OCI-LY3 (cell line): ENCODE data around the gene KREMEN1.

Source experiments
- H2AFZ ChIP-seq: fragments of 200-600, 300-600 bp; shearing (Covaris generic); 2 replicates; pipeline ENCODE4 v1.6.0; 2014; ENCODE audit warnings: antibody characterized with exemption, low read depth, low read length
- H3K27ac ChIP-seq: fragments of 200-600, 300-600 bp; sonication (generic); 2 replicates; pipeline ENCODE4 v1.5.1; 2014; ENCODE audit warnings: mild to moderate bottlenecking, low read length, moderate library complexity, mixed read lengths
- H3K27me3 ChIP-seq: fragments of 200-600, 300-600 bp; sonication (generic); 2 replicates; pipeline ENCODE4 v1.6.1; 2014; ENCODE audit warnings: low read depth, low read length, mixed read lengths
- H3K36me3 ChIP-seq: fragments of 200-600, 300-600 bp; sonication (generic); replicated peaks from 2 replicates; pipeline ENCODE3; 2014; ENCODE audit warnings: low read depth, low read length, mixed read lengths
- H3K4me1 ChIP-seq: fragments of 300-600, 200-600 bp; sonication (generic); 2 replicates; pipeline ENCODE4 v1.6.1; 2014; ENCODE audit warnings: low read length, mixed read lengths
- H3K4me2 ChIP-seq: fragments of 200-600, 300-600 bp; sonication (generic); 2 replicates; pipeline ENCODE4 v1.6.1; 2014; ENCODE audit warnings: low read length, mixed read lengths
- H3K4me3 ChIP-seq: fragments of 300-600, 200-600 bp; sonication (generic); 2 replicates; pipeline ENCODE4 v1.5.1; 2014; ENCODE audit warnings: antibody characterized with exemption, mild to moderate bottlenecking, low read length, moderate library complexity
- H3K79me2 ChIP-seq: fragments of 300-600, 200-600 bp; shearing (Covaris generic); 2 replicates; pipeline ENCODE4 v1.6.1; 2014; ENCODE audit warnings: mild to moderate bottlenecking, low read length, mixed read lengths
- H3K9ac ChIP-seq: fragments of 300-600, 200-600 bp; shearing (Covaris generic); 2 replicates; pipeline ENCODE4 v1.6.0; 2014; ENCODE audit warnings: mild to moderate bottlenecking, low read length, moderate library complexity
- H3K9me3 ChIP-seq: fragments of 200-600, 300-600 bp; shearing (Covaris generic); 2 replicates; pipeline ENCODE4 v1.6.1; 2014; ENCODE audit warnings: low read length, mixed read lengths; ENCODE audit not compliant: insufficient read depth
- H4K20me1 ChIP-seq: fragments of 200-600, 300-600 bp; sonication (generic); 2 replicates; pipeline ENCODE4 v1.6.1; 2016; ENCODE audit warnings: low read length, mixed read lengths; ENCODE audit not compliant: insufficient read depth
- CTCF ChIP-seq: fragments of 200-600, 300-600 bp; sonication (generic); IDR thresholded peaks from 2 replicates; pipeline ENCODE4 v1.5.1; 2014; ENCODE audit warnings: antibody characterized with exemption, low read length, low read depth
- EZH2phosphoT487 ChIP-seq: fragments of 200-600 bp; shearing (Covaris generic); IDR thresholded peaks from 2 replicates; pipeline ENCODE4 v1.6.1; 2018; ENCODE audit warnings: antibody characterized with exemption, mixed run types, low read depth

The KREMEN1 gene

GRCh38 chr22:29054251-29054767, 18.5 kb upstream of the KREMEN1 start:
- H3K4me2 ChIP-seq: no peak overlapping the region
- TF ChIP-seq EZH2phosphoT487: no peak
- no peak for TF ChIP-seq CTCF
- H3K4me1 ChIP-seq: no peaks in the 10 kb centered on the region
- no peak overlapping the region for H3K4me3 ChIP-seq
- H3K36me3 ChIP-seq: peaks cover 12% of the 10 kb centered on the region
- no peaks in the 10 kb centered on the region for H3K27me3 ChIP-seq
- H3K79me2 ChIP-seq: no peaks in the 10 kb centered on the region
- H4K20me1 ChIP-seq: no peaks in the 10 kb centered on the region; the same call in 1 of the 2 replicates
- no peak overlapping the region for H2AFZ ChIP-seq
- H3K9ac ChIP-seq: no peak overlapping the region
- H3K9me3 ChIP-seq: no peaks in the 10 kb centered on the region
- H3K27ac ChIP-seq: no peak overlapping the region

GRCh38 chr22:29055192-29055830, 17.5 kb upstream of the KREMEN1 start:
- H3K27ac ChIP-seq: no peak overlapping the region
- no peaks in the 10 kb centered on the region for H3K27me3 ChIP-seq
- TF ChIP-seq EZH2phosphoT487 (no peak), CTCF (no peak)
- no peaks in the 10 kb centered on the region for H3K79me2 ChIP-seq
- H3K4me3 ChIP-seq: no peak overlapping the region
- no peak overlapping the region for H3K9ac ChIP-seq
- H3K36me3 ChIP-seq: peaks cover 7% of the 10 kb centered on the region
- no peaks in the 10 kb centered on the region for H3K4me1 ChIP-seq
- no peak overlapping the region for H3K4me2 ChIP-seq
- H4K20me1 ChIP-seq: no peaks in the 10 kb centered on the region; the same call in 1 of the 2 replicates
- H3K9me3 ChIP-seq: no peaks in the 10 kb centered on the region
- H2AFZ ChIP-seq: no peak overlapping the region

GRCh38 chr22:29056472-29056871, 16.4 kb upstream of the KREMEN1 start:
- no peak overlapping the region for H2AFZ ChIP-seq
- no peaks in the 10 kb centered on the region for H3K9me3 ChIP-seq
- H3K4me1 ChIP-seq: no peaks in the 10 kb centered on the region
- H3K4me2 ChIP-seq: no peak overlapping the region
- H3K27ac ChIP-seq: no peak overlapping the region
- H4K20me1 ChIP-seq: no peaks in the 10 kb centered on the region; the same call in 1 of the 2 replicates
- no peaks in the 10 kb centered on the region for H3K79me2 ChIP-seq
- H3K4me3 ChIP-seq: no peak overlapping the region
- no peak overlapping the region for H3K9ac ChIP-seq
- no peak for TF ChIP-seq EZH2phosphoT487
- TF ChIP-seq CTCF: no peak
- no peaks in the 10 kb centered on the region for H3K27me3 ChIP-seq
- no peaks in the 10 kb centered on the region for H3K36me3 ChIP-seq

GRCh38 chr22:29060251-29060869, 12.5 kb upstream of the KREMEN1 start:
- Histone ChIP-seq H3K79me2 (no peaks in the 10 kb centered on the region), H3K27ac (no peak overlapping the region), H3K4me2 (no peak overlapping the region), H4K20me1 (no peaks in the 10 kb centered on the region), H3K9ac (no peak overlapping the region), H2AFZ (no peak overlapping the region), H3K4me1 (no peaks in the 10 kb centered on the region), H3K9me3 (no peaks in the 10 kb centered on the region), H3K36me3 (no peaks in the 10 kb centered on the region), H3K4me3 (no peak overlapping the region), H3K27me3 (peaks cover 8% of the 10 kb centered on the region)
- TF ChIP-seq EZH2phosphoT487 (no peak), CTCF (0 out of 2 replicates have a peak, but pooled peaks have one; percentile 12)
